Loucy (cell line): ENCODE measurements around the gene NCSTN.

ENCODE experiments used
- EZH2phosphoT487 ChIP-seq: fragments of 200-600 bp; IDR thresholded peaks from 2 replicates; pipeline ENCODE4 v1.6.1; 2018; ENCODE audit warnings: antibody characterized with exemption, mild to moderate bottlenecking, moderate library complexity, borderline replicate concordance
- TF ChIP-seq, protein P1 (sequence below): fragments of 200-600 bp; sonication (generic); conservative IDR thresholded peaks from 2 replicates; pipeline ENCODE4 v1.5.1; 2014; ENCODE audit warnings: mild to moderate bottlenecking, antibody characterized with exemption, low read length

DNA sequence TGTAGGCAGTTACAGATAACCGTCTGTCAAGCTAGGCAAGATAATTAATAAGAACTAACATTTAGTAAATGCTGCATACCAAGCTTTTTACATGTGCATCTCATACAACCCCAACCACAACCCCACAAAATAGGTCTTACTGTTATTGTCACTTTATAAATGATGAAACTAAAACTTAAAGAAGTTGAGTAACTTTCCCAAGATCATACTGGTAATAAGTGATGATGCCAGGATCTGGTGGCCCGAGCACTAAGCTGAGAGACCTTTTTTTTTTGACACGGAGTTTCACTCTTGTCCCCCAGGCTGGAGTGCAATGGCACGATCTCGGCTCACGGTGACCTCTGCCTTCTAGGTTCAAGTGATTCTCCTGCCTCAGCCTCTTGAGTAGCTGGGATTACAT, 1.8 kb downstream of the NCSTN start:
- TF ChIP-seq, protein P1, sequence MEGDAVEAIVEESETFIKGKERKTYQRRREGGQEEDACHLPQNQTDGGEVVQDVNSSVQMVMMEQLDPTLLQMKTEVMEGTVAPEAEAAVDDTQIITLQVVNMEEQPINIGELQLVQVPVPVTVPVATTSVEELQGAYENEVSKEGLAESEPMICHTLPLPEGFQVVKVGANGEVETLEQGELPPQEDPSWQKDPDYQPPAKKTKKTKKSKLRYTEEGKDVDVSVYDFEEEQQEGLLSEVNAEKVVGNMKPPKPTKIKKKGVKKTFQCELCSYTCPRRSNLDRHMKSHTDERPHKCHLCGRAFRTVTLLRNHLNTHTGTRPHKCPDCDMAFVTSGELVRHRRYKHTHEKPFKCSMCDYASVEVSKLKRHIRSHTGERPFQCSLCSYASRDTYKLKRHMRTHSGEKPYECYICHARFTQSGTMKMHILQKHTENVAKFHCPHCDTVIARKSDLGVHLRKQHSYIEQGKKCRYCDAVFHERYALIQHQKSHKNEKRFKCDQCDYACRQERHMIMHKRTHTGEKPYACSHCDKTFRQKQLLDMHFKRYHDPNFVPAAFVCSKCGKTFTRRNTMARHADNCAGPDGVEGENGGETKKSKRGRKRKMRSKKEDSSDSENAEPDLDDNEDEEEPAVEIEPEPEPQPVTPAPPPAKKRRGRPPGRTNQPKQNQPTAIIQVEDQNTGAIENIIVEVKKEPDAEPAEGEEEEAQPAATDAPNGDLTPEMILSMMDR, result no peak
- TF ChIP-seq EZH2phosphoT487, result no peak
